GM18517 (cell line): ENCODE data around the gene KRTAP1-1.
"Not testable (repeated sequence)": the region's sequence is repeated elsewhere in the genome, so short reads cannot be mapped to it uniquely, and the experiment has no call there.

Source experiments
- ATAC-seq: cut with Tn5 transposase; IDR thresholded peaks from one replicate; pipeline ENCODE4 v1.9.1; 2021; ENCODE audit warnings: mild to moderate bottlenecking, moderate library complexity; ENCODE audit not compliant: unreplicated experiment

KRTAP1-1 gene

DNA sequence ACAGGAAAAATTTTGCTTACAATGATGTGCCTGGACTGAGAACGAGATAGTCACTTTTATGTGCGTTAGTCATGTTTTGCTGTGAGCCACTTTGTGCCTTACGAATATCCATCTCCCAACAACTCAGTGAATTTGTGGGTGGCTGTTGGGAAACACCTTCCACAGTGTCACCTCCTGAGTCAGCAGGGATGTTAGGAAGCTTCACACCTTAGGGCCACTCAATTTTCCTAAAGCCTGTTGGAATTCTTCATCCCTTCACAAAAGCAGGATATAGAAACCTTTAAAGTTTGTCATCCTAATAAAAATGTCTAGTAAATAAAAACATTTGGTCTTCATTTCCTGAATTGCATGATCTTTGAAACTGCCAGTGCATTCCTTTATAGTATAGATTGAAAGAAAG is 28.1 kb downstream of the KRTAP1-1 start:
- ATAC-seq, result no peak

DNA sequence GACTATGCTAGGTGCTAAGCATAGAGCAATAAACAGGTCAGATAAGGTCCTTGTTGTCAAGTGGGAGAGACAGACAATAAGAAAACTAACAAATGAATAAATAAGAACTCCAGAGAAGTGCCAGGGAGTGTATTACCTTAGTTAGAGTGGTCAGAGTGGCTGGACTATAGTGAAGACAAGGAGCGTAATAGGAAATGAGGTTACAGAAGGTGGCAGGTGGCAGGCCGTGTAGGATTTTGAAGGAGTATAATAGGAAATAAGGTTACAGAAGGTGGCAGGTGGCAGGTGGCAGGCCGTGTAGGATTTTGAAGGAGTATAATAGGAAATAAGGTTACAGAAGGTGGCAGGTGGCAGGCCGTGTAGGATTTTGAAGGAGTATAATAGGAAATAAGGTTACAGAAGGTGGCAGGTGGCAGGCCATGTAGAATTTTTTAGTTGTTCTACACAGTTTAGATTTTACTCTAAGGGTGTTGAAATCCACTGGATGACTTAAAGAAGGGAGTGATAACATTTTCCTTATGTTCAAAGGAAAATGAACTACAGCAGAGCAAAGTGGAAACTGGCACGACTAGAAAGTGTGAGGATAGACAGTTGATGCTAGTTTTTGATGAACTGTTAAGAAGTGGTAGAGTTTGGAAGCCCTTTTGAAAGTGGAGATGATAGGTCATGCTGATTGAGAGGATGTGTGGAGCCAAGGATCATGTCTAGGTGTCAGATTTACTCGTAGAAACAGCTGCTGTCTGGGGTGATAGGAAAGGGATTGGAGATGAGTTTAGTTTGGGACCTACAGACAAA is 28.7 kb downstream of the KRTAP1-1 start:
- no peak for ATAC-seq

DNA sequence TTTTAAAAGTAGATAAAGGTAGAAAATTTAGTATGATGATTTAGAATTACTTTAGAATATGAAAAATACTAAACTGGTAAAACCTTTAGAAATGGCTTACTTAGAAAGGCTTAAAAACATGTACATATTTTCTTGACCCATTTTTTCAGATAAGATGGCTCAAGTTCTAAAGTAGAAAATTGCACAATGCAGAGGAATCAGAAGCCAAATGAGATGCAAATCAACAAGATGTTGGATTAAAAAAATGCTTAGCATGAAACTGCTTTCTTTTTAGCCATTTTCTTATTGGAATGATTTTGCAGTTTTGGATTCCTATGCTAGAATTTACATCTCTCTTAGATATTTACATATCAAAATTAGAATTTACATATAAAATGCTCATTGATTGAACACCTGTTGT is 30.8 kb downstream of the KRTAP1-1 start:
- no peak for ATAC-seq

DNA sequence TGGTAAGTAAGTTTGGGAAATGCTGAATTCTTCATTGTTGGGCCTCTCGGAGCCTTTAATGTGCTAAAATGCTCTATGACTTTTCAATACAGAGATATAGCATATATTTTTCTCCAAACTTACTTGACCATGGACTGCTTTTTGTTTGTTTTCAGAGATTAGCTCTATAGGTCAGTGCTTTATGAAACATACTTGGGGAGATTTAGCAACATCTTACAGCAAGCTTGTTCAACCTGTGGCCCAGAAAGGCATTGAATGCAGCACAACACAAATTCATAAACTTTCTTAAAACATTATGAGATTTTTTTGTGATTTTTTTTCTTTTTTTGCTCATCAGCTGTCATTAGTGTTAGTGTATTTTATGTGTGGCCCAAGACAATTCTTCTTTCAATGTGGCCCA is 31.3 kb downstream of the KRTAP1-1 start:
- no peak for ATAC-seq

DNA sequence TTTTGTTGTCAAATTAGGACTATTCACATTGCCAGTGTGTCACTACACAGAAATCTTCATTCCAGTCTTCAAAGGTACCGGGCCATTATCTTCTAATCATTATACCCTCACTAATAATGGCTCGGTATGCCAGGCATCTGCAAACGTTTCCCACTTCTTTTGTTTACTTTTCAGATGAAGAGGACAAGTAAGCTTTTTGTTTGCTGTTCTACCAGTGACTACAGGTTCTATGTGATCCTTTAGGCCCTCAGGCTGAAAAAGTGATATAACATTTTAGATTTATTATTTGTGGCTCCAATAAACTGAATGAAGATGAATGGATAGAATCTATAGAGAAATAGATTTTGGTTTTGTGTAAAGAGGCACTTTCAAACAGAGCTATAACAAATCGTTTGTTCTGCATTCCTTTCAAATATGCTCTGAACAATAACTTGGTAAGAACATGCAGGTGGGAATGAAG is 31.9 kb downstream of the KRTAP1-1 start:
- no peak for ATAC-seq

DNA sequence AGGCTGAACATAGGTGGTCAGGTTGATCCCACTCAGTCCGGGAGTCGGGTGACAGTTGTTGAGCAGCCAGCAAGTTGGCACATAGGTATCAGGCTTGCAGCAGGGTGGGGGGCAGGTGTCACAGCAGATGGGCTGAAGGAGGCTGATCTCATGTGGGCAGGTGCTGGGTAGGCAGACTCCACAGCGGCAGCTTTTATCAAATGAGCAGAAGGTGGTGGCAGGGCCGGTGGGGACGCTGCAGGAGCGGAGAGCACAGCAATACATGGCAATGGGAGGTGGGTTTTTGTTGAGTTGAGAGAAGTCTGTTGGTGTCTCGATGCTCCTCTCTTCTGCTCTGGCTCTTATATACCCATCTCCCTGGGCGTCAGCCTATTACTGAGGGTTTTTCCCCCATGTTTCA is 32.4 kb downstream of the KRTAP1-1 start, which contains the start of gene KRTAP3-1:
Gene KRTAP3-1 (minus strand): TSS at position 318 of the 400 bp plus-strand sequence. CDS start 54 bp downstream, at position 264.
- ATAC-seq, result no peak

DNA sequence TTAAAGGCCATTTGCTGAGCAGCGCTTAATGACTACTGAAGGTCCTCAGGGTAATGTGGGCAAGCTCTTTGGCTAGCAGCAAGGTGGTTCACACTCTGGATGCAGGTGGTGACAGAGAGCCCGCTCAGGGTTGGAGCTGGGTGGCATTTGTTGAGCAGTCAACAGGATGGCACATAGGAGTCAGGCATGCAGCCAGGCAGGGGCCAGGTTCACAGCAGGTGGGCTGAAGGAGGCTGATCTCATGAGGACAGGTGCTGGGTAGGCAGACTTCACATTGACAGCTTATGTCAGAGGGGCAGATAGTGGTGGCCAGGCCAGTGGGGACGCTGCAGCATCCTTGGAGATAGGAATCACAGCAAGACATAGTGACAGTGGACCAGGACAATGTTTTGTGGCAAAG is 36.9 kb downstream of the KRTAP1-1 start:
- ATAC-seq, result no peak

DNA sequence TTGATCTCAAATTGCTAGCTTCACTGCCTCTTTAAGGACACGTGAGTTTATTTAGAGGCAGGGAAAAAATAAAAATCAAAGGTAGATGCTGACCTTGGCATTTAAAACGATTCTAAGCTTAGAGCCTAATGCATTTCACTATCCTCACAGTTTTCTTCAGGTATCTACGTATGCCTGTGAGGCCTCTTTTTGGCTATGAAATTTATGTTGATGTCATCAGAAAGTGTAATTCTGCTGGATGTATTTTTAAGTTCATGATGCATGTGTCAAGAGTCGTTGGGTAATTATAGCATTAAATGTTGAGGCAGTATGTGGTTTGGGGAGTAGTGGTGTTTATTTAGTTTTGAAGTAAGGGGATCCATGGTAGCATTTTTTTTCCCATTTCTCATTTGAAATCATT is 37.3 kb downstream of the KRTAP1-1 start:
- ATAC-seq, result no peak

DNA sequence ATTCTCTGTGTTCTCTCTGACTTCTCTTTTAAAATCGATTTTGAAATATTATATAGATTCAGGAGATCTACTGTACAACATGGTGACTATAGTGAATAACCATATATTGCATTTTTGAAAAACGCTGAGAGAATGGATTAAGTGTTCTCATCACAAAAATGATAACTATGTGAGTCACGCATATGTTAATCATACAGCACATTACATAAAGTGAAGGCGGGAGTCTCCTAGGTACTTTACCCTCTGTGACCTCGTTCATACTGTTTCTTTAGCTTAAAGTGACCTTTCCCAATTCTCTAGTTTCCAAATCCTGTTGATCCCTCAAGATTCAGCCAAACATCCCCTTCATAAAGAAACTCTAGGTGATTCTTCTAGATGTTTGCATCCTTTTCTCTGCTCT is 38.4 kb downstream of the KRTAP1-1 start:
- no peak for ATAC-seq

DNA sequence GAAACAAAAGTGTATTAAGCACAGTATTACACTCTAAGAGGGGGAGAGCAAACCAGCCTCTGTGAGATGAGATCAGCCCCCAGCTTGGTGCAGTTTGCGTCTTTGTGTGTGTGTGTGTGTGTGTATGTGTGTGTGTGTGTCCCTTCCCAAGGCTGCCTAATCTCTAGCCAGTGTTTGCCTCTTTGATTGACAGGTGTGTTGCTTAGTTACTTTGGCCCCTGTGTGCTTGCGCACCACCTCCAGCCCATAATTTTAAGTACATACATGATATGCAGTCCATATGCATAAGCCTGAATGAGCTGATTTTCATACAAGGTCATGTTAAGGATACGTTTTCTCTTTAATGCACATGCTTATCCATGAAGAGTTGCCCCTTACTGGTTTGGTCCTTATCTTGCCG is 39.5 kb downstream of the KRTAP1-1 start:
- ATAC-seq, result no peak

DNA sequence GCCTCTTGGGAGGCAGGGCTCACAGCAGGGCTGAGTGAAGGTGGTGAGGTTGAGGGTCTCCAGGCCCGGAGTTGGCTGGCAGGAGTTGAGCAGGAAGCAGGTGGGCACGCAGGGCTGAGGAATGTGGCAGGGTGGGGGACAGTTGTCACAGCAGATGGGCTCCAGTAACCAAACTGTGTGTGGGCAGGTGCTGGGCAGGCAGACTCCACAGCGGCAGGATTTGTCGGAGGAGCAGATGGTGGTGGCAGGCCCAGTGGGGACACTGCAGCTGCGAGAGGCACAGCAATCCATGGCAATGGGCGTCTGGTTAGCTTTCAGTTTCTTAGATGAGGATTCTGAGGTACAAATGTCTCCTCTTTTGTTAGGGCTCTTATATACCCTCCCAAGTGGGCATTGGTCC is 41.7 kb downstream of the KRTAP1-1 start, which contains the start of gene KRTAP3-2:
Gene KRTAP3-2 (minus strand): TSS at position 344 of the 400 bp plus-strand sequence. CDS start 53 bp downstream, at position 291.
- not testable (repeated sequence) for ATAC-seq

DNA sequence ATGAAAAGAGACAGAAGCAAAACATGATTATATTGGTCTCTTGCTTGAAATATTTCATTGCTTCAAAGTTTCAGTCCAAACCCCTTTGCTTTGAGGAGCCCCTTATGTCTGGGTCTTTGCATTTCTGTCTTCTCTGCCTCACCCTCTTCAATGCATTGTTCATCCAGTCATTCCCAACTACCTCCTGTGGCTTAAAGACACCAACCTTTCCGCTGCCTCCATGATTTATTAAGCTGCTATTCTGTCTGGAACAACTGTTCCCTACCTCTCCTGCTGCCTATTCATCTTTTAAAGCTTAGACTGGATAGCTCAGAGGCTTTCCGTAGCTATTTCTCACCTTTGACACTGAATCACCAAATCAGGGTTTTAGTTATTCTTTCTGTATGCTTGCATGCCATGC is 43.9 kb downstream of the KRTAP1-1 start:
- ATAC-seq, result no peak

DNA sequence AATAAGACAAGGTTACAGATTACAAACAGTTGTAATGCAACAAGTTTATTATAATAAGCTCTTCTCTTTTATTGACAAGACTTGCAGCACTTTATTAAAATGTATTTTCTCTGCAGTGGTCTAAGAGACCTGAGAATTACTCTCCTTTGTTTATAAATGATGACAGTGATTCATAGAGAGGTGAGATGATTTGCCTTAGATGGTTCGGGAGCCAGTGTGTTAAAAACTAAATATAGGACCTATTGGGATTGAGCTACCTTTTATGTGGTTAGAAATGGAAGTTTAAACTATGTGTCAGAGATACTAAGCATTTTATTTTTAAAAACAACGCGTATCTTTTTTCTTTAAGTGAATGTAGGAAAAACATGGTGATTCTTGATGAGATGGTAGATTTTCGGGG is 44.4 kb downstream of the KRTAP1-1 start:
- no peak for ATAC-seq

DNA sequence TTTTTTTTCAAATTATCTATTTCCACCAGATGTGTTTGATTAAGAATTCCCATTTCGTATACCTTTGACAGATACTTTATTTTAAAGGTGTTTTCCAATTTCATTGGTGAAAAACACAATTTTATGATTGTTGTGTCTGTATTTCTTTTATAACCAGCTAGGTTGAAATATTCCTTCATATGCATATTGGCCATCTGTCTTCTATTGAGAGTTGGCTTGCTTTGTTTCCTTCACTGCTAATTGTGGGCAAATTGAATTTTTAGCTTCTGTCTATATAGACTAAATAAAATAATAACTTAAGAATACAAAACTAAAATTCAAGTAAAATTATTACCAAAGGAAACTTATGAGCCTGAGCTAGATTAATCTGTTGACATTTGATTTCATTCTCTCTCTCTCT is 46.1 kb downstream of the KRTAP1-1 start:
- no peak for ATAC-seq

DNA sequence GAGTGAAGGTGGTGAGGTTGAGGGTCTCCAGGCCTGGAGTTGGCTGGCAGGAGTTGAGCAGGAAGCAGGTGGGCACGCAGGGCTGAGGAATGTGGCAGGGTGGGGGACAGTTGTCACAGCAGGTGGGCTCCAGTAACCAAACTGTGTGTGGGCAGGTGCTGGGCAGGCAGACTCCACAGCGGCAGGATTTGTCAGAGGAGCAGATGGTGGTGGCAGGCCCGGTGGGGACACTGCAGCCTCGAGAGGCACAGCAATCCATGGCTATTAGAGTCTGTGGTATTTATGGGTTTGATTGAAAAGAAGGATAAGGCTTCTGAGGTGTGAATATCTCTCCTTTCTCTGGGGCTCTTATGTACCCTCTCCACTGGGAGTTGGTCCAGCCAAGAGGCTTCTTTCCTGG is 47.4 kb downstream of the KRTAP1-1 start, which contains the start of gene KRTAP3-3:
Gene KRTAP3-3 (minus strand): TSS at position 326 of the 400 bp plus-strand sequence. CDS start 67 bp downstream, at position 259.
- ATAC-seq, result no peak

DNA sequence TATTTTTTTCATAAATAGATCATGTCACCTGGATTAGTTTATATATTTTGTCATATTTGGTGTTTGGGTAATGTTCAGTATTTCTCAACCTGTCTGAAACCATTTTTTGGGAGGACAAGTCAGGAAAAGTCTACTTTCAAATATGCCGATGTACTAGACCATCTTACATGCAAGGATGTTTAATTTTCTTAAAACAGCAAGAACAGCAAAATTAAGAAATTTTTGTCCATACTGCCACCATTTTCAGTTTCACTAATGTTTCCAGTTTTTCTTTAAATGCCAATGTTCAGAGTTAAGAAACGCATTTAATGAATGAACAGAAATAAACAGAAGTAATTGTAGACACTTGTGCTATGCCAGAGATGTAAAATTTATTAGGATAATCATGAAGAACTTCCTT is 48.2 kb downstream of the KRTAP1-1 start:
- no peak for ATAC-seq

DNA sequence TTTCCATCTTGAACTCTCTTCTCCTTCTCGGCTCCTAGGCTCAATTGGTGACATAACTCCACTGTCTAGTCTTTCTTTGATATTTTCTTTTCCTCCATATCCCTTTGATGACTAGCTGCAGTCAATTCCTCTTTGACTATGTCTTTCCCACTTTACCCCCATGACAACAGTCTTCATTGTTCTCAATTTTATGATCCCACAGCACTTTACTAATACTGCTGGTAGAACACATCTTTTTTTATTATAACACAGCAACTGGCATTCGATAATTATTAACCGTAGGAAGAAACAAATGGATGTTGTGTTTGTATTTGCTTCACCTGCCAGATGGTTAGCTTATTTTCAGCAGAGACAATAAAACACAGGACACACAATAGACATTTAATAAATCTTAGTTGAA is 48.6 kb downstream of the KRTAP1-1 start:
- ATAC-seq, result no peak
